Testis (tissue), 3 donors: Measurements from ENCODE around the gene MYOM3. TPM values are rescaled to one million over a fixed set of nuclear protein-coding genes. Genes with fewer than 3 reads are reported as not detected.

Source experiments
- DNase-seq: peaks from one replicate; pipeline ENCODE4 v3.0.0-alpha.2; 2019
- H3K27ac ChIP-seq, 2 donors: fragments of 200-600 bp; sonication (generic); one replicate each; pipeline ENCODE4 v1.5.1; 2019
- H3K27me3 ChIP-seq: fragments of 200-600 bp; sonication (generic); one replicate; pipeline ENCODE4 v1.5.1; 2019
- H3K36me3 ChIP-seq: fragments of 200-600 bp; sonication (generic); one replicate; pipeline ENCODE4 v1.5.1; 2017; ENCODE audit warnings: low read depth; ENCODE audit errors: missing control alignments
- H3K4me1 ChIP-seq: fragments of 200-600 bp; sonication (generic); one replicate; pipeline ENCODE4 v1.5.1; 2019
- H3K4me3 ChIP-seq, 2 donors: fragments of 200-600 bp; sonication (generic); one replicate each; pipeline ENCODE4 v1.5.1; 2017 to 2019
- H3K9me3 ChIP-seq: fragments of 200-600 bp; sonication (generic); one replicate; pipeline ENCODE4 v1.5.1; 2017
- POLR2A ChIP-seq: fragments of 450-650 bp; IDR thresholded peaks from one replicate; pipeline ENCODE4 v1.6.1; 2017; ENCODE audit warnings: antibody characterized with exemption, mild to moderate bottlenecking, moderate library complexity
- WGBS, 2 donors: methylation state at CpG; one replicate each; pipeline ENCODE4 v1.1.5; 2018; 5-methylcytosine and 5-hydroxymethylcytosine counted together
- intact Hi-C: fragments of 100-400 bp; cut with DNase I; formaldehyde crosslinking; loops from one replicate; pipeline ENCODE4 v1.15.1; 2023; ENCODE audit warnings: low total_unique reads
- polyA plus RNA-seq: library from polyadenylated mRNA; stranded (reverse); fragments of 350-450 nt; fragmentation: Illumina TruSeq; extraction: RNeasy Lipid Tissue Mini Kit (QIAGEN cat#74804); gene quantifications from one replicate; pipeline ENCODE4 v1.2.3, GENCODE V29; 2014; ENCODE audit warnings: low read depth, low replicate concordance; ENCODE audit not compliant: insufficient read depth
- total RNA-seq, 2 donors: library from RNA; depleted of rRNA; stranded (reverse); fragments of >200 nt; gene quantifications; one replicate each; pipeline ENCODE4 v1.2.3, GENCODE V29; 2016
- TF ChIP-seq, protein P1 (sequence below), 3 experiments: fragments of 450-650 bp in 2 of 3; fragments of 200-600 bp in 1 of 3; sonication (generic) in 1 of 3; IDR thresholded peaks; one replicate each; pipeline ENCODE4 v1.5.1; 2016 to 2019; ENCODE audit warnings: antibody characterized with exemption in 3 of 3, mild to moderate bottlenecking in 2 of 3, moderate library complexity in 1 of 3

Gene MYOM3
- total and polyA plus RNA-seq, 3 donors from 2014 or later = 22.4 to 39.5 (median 26.8) TPM

DNA sequence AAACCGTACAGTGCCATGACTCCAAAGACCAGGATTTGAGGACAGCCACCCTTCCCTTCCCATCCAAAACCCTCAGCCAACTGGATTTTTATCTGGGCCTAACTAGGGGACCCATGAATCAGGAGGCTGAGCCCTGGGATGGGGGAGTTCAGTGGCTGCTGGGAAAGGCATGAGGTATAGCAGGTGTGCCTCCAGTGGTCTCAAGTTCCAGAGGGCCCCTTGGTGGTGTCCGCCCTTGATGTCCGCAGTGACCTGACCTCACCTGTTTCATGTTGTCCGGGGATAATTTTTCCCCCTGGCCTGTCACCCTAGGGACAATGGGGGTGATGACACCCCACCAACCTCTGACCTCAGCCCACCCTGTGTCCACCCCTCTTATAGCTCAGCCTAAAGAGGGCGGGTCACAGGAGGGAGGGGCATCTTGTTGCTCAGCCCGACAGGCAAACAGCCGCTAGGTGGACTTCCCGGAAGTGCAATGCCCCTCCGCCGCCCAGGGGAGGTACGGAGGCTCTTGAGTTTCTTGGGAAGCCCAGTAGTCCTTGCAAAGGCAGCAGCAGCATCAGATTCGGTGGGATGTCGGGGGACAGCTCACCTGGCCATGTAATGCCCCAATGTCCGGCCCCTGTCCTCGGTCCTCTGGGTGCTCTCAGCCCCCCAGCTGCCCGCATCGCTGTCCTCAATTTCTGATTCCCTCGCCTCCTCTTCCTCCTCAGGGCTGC lies 44.8 kb upstream of the MYOM3 start:
- H3K36me3 ChIP-seq = no peaks in the 10 kb centered on the region
- H3K27ac ChIP-seq = no peak overlapping the region
- H3K4me3 ChIP-seq = no peak overlapping the region
- intact Hi-C loops = no loop called here
- H3K9me3 ChIP-seq = no peaks in the 10 kb centered on the region
- H3K27me3 ChIP-seq = no peaks in the 10 kb centered on the region
- no peak for TF ChIP-seq POLR2A
- TF ChIP-seq, protein P1, sequence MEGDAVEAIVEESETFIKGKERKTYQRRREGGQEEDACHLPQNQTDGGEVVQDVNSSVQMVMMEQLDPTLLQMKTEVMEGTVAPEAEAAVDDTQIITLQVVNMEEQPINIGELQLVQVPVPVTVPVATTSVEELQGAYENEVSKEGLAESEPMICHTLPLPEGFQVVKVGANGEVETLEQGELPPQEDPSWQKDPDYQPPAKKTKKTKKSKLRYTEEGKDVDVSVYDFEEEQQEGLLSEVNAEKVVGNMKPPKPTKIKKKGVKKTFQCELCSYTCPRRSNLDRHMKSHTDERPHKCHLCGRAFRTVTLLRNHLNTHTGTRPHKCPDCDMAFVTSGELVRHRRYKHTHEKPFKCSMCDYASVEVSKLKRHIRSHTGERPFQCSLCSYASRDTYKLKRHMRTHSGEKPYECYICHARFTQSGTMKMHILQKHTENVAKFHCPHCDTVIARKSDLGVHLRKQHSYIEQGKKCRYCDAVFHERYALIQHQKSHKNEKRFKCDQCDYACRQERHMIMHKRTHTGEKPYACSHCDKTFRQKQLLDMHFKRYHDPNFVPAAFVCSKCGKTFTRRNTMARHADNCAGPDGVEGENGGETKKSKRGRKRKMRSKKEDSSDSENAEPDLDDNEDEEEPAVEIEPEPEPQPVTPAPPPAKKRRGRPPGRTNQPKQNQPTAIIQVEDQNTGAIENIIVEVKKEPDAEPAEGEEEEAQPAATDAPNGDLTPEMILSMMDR (IDR thresholded peaks at IDR 0.05) = no peak
- DNase-seq = no peak
- WGBS, 2 donors = 92 to 97% methylated on average over 16 to 17 of the region's 18 CpGs
- no peaks in the 10 kb centered on the region for H3K4me1 ChIP-seq

DNA sequence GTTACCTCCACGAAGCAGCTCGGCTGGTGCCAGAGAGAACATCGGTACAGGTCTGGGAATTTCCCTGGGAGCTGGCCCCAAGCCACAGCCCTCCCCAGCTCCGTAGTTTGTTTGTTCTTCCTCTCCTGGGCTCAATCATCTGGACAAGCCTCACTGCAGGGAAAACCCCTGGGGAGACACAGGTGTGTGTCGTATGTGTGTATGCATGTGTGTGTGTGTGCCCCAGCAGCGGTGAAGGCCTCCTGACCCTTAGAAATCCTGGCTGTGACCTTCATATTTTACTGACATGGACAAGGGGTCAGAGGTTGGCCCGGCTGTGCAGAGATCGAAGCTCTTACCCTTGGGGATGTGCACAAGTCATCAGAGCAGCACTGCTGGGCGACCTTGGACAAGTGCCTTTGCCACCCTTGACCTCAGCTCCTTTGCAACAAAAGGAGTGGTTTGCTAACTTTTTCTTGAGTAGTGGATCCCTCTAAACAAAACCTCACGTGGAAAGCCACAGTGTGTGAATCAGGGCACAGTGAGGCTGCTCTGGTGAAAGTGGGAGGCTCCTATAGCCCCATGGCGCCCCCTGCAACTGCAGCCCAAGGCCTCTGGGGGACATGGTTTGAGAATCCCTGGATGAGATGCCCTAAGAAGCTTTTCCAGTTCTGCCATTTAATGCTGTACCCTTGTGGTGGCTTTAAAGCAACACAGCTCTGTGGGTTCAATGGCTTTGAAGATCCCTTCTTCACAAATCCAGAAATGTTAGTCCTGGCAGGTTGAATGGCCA lies 43.3 kb upstream of the MYOM3 start:
- DNase-seq = no peak
- no peaks in the 10 kb centered on the region for H3K4me1 ChIP-seq
- intact Hi-C loops = no loop called here
- TF ChIP-seq, protein P1 (IDR thresholded peaks at IDR 0.05) = no peak
- no peak for TF ChIP-seq POLR2A
- no peaks in the 10 kb centered on the region for H3K27me3 ChIP-seq
- WGBS, 2 donors = 64 to 81% methylated on average over 9 to 11 of the region's 11 CpGs
- H3K4me3 ChIP-seq = no peak overlapping the region
- H3K36me3 ChIP-seq = no peaks in the 10 kb centered on the region
- no peak overlapping the region for H3K27ac ChIP-seq
- H3K9me3 ChIP-seq = no peaks in the 10 kb centered on the region

DNA sequence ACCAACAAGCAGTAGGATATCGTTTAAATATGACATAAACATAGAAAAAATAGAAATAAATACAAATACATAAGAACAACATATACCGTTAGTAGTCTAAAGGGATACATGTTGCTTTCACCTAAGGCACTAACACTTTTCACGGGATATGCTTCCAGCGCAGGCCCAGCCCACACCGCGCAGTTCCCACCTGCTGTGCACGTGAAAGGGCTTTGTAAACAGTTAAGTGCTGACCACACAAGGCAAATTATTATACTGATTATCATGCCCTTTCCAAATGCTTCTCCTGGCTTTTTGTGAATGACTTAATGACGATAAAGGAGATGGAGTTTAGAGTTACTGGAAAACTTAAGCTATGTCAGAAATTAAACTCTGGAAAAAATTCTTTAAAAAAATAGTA lies 42.3 kb upstream of the MYOM3 start:
- H3K4me1 ChIP-seq = no peaks in the 10 kb centered on the region
- WGBS, 2 donors = 78 to 81% methylated on average over 8 of the region's 8 CpGs

DNA sequence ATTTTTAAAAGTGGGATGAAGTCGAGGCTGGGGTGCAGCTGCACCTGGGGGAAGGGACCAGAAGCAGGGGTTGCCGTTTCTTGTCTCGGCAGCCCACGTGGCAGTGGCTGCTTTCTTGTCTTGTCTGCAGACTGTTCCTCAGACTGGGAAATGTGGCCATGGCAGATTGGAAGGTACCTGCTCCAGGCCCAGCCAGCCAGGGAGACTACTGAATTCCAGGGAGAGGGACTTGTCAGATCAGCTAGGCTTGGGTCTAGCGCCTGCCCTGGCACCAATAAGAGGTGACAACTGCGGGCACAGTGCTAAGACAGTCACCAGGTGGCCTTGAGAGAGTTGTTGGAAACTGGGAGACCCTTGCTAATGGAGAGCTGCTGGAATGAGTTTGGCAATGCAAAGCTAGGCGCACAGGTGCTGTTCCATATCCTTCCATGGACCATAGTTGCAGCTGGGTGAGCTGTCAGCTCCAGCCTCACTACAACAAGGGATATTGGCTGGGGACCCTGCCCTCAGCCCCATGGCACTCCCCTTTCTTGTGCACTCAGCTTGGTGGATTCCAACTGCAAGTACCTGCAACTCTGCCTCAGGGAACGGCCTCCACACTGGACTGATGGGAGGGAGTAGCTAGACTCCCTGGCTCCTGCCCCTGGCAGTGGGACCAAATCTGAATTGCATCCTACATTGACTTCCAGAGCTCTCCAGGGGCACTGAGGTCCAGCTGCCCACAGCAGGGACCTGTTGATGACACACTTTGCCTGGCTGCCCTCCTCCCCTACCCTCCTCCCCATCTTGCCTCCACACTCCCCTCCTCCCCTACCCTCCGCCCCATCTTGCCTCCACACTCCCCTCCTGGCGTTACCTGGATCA lies 40.9 kb upstream of the MYOM3 start:
- no peaks in the 10 kb centered on the region for H3K27me3 ChIP-seq
- no peak for DNase-seq

More for the DNA sequence above, 42.3 kb upstream of the MYOM3 start:
- Histone ChIP-seq H3K27ac (no peak overlapping the region), H3K4me3 (no peak overlapping the region), H3K27me3 (no peaks in the 10 kb centered on the region), H3K36me3 (no peaks in the 10 kb centered on the region), H3K9me3 (no peaks in the 10 kb centered on the region)
- intact Hi-C loops = no loop called here
- TF ChIP-seq, protein P1 (IDR thresholded peaks at IDR 0.05) = no peak
- no peak for TF ChIP-seq POLR2A
- DNase-seq = no peak

More for the DNA sequence above, 40.9 kb upstream of the MYOM3 start:
- TF ChIP-seq, protein P1 (IDR thresholded peaks at IDR 0.05) = no peak
- no peak for TF ChIP-seq POLR2A
- Histone ChIP-seq H3K9me3 (no peaks in the 10 kb centered on the region), H3K4me3 (no peak overlapping the region), H3K36me3 (no peaks in the 10 kb centered on the region), H3K4me1 (no peaks in the 10 kb centered on the region), H3K27ac (no peak overlapping the region)
- 88 to 91% methylated on average over 8 to 10 of the region's 10 CpGs for WGBS, 2 donors
- intact Hi-C loops = no loop called here
